Measurements from ENCODE around the gene SERPINA10.
"Not testable (repeated sequence)": the region's sequence is repeated elsewhere in the genome, so short reads cannot be mapped to it uniquely, and the experiment has no call there.

GRCh38 chr14:94264195-94264594 lies 28.9 kb downstream of the SERPINA10 start:
- TF ChIP-seq, protein P1, sequence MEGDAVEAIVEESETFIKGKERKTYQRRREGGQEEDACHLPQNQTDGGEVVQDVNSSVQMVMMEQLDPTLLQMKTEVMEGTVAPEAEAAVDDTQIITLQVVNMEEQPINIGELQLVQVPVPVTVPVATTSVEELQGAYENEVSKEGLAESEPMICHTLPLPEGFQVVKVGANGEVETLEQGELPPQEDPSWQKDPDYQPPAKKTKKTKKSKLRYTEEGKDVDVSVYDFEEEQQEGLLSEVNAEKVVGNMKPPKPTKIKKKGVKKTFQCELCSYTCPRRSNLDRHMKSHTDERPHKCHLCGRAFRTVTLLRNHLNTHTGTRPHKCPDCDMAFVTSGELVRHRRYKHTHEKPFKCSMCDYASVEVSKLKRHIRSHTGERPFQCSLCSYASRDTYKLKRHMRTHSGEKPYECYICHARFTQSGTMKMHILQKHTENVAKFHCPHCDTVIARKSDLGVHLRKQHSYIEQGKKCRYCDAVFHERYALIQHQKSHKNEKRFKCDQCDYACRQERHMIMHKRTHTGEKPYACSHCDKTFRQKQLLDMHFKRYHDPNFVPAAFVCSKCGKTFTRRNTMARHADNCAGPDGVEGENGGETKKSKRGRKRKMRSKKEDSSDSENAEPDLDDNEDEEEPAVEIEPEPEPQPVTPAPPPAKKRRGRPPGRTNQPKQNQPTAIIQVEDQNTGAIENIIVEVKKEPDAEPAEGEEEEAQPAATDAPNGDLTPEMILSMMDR (IDR thresholded peaks at IDR 0.05; ENCODE audit: extremely low read depth in 1 of 2, insufficient read depth in 1 of 2, low read depth in 1 of 2, low read length in 2 of 2) = not testable (repeated sequence)
- TF ChIP-seq MYC (IDR thresholded peaks at IDR 0.05; ENCODE audit: low read depth, low read length); GATA2 (IDR thresholded peaks at IDR 0.05; ENCODE audit: insufficient read depth, insufficient read length, low read depth, low read length); POLR2A (IDR thresholded peaks at IDR 0.05; ENCODE audit: low read depth, low read length); POLR2AphosphoS5 (IDR thresholded peaks at IDR 0.05; ENCODE audit: insufficient read depth, low read depth, low read length); EZH2 (IDR thresholded peaks at IDR 0.05; ENCODE audit: borderline replicate concordance, low read depth, low read length, severe bottlenecking): not testable (repeated sequence)
- TF ChIP-seq, protein P2, sequence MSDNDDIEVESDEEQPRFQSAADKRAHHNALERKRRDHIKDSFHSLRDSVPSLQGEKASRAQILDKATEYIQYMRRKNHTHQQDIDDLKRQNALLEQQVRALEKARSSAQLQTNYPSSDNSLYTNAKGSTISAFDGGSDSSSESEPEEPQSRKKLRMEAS (IDR thresholded peaks at IDR 0.05; ENCODE audit: insufficient read depth, insufficient read length) = not testable (repeated sequence)

Measured in endothelial cell of umbilical vein (primary cell).